Endothelial cell of hepatic sinusoid (primary cell): ENCODE data around the gene SIK3.

Experiments
- in situ Hi-C: cut with HindIII; loops from 2 replicates; pipeline ENCODE4 v1.10.0; 2017; ENCODE audit warnings: low sequenced_read_pairs

SIK3 gene

DNA sequence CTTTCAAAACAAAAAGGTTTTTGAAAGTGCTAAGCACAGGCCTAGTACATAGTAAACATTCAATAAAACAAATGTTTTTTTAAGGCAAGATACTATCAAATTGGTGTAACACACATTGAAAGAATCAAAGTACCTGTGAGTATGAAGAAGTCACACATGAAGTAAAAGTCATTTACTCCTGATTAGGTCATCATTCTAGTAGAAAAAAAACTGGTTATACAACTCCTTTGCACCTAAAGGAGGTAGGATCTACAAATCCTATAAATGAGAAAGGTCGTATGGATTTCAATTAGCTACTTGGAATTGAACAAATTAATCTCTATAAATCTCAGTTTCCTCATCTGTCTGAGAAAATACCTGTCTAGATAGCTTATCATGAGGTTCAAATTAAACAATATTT, 80.8 kb downstream of the SIK3 start:
- in situ Hi-C loops = no loop called here

GRCh38 chr11:117016747-117017146, 81.5 kb downstream of the SIK3 start:
- in situ Hi-C loops = no loop called here

DNA sequence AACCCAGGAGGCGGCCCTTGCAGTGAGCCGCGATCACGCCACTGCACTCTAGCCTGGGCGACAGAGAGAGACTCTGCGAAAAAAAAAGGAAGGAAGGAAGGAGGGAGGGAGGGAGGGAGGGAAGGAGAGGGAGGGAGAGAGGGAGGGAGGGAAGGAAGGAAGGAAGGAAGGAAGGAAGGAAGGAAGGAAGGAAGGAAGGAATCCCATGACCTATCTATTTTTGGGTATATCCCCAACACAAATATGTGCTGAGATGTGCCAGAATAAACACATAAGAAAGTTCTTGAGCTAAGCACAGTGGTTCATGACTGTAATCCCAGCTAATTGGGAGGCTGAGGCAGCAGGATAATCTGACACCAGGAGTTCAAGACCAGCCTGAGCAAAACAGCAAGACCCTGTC, 82.0 kb downstream of the SIK3 start:
- in situ Hi-C loops = no loop called here

GRCh38 chr11:117011541-117011898, 86.7 kb downstream of the SIK3 start:
- in situ Hi-C loops = no loop called here

- in situ Hi-C loops = no loop called here
Observed at GRCh38 chr11:117010808-117011540, 87.3 kb downstream of the SIK3 start.

GRCh38 chr11:117009905-117010605, 88.2 kb downstream of the SIK3 start:
- in situ Hi-C loops = no loop called here

- in situ Hi-C loops = no loop called here
Observed at GRCh38 chr11:117005758-117006157, 92.5 kb downstream of the SIK3 start.

- in situ Hi-C loops = loop anchor here (5.0 kb wide), 2 partner anchors 45 to 85 kb away; no protein-coding TSS in a partner anchor
Observed at GRCh38 chr11:117002639-117003299, 95.5 kb downstream of the SIK3 start.

GRCh38 chr11:117000014-117000737, 98.1 kb downstream of the SIK3 start:
- in situ Hi-C loops = loop anchor here (5.0 kb wide), 2 partner anchors 43 to 83 kb away; no protein-coding TSS in a partner anchor

GRCh38 chr11:116997071-116997470, 101.2 kb downstream of the SIK3 start:
- in situ Hi-C loops = no loop called here

DNA sequence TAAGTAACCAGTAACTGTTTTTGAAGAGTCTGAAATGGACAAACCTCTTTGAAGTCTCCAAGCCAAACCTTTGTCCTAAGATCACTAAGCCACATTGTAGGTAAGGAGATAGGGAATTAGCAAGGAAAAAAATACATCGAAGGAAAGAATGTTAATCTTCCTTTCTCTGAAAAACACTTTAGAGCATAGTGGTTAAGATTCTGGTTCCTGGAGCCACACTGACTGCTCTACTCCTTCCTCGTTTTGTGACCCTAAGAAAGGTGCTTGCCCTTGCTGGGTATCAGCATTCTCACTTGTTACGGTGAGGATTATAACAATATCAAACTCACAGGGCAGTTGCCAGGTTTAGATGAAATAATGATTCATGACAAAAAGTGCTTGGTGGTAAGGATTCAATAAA, 104.0 kb downstream of the SIK3 start:
- in situ Hi-C loops = no loop called here

GRCh38 chr11:116993599-116993998, 104.6 kb downstream of the SIK3 start:
- in situ Hi-C loops = no loop called here

DNA sequence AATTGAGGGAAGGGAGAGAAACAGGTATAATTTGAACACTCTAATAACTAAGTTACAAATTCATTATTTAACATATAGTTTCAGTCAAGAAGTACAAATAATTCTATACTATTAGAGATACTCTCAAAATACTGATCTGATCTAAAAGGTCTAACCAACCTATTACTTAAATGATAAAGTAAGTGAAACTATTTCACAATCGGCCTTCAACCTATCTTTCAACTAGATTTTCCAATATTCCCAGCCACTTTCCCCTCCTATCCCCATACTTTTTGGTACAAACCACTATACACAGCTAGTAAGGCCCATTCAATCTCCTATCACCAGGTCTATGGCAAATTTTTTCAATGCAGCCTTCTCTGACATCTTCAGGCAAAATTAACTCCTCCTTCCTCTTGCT, 106.7 kb downstream of the SIK3 start:
- in situ Hi-C loops = no loop called here

DNA sequence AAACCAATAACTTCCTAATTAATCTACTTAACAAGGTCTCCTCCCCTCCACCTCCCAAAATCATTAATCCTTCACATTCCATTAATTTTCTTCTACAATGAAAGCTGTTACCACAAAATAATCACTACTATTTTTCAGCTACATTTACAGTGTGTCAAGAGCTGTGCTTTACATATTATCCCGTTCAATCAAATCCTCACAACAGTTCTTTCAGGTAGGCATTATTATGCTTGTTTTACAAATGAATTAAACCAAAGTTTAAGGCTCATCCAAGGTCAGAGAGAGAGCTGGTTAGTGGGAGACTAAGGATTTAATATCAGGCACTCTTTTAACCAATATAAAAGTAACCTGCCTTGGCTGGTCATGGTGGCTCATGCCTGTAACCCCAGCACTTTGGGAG, 107.4 kb downstream of the SIK3 start:
- in situ Hi-C loops = no loop called here

DNA sequence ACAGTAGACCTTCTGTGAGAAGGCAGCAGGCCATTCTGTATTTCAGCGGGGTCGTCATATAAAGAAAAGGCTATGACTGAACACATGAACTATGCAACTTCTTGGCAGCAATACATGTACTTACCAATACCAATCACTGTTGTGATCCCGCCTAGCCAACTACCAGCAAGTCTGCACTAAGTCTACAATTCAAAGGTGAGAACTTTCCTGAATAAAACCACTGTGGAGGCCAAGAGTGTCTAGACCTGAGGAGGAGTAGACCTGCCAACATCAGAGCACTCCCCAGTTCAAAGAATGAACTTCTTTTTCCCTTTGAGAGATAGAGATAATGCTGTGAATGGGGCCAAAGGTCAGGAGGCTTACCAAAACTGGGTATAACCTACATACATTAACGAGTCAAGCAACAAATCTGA, 108.2 kb downstream of the SIK3 start:
- in situ Hi-C loops = no loop called here

- in situ Hi-C loops = loop anchor here (5.0 kb wide), 1 partner anchor 48 kb away; no protein-coding TSS in a partner anchor
Observed at GRCh38 chr11:116989184-116989583, 109.0 kb downstream of the SIK3 start.

DNA sequence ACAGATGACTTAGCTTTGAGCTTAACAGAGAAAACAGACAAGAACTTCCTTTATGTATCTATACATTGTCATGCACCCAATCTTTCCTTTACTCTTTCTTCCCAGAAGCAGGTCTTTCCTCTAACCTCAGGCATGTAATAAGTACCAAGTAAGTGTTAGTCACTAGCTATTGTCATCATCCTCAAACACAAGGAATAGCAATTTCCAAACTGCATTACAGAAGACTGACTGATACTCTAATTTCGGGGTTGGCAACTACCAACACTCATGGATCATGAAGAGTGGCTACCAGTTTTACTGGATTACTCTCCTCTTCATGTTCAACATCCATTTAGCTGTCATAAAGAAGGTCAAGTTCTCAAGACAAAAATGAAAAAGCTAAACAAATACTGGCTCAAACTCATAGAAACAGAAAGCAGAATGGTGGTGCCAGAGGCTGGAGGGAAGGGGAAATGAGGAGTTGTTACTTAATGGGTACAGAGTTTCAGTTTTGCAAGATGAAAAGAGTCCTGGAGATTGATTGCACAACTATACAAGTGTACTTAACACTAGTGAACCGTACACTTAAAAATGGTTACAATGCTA, 111.6 kb downstream of the SIK3 start:
- in situ Hi-C loops = loop anchor here (5.0 kb wide), 1 partner anchor 51 kb away; no protein-coding TSS in a partner anchor

GRCh38 chr11:116984589-116984988, 113.6 kb downstream of the SIK3 start:
- in situ Hi-C loops = no loop called here

- in situ Hi-C loops = no loop called here
Observed at GRCh38 chr11:116984186-116984585, 114.0 kb downstream of the SIK3 start.

GRCh38 chr11:116981266-116981885, 116.9 kb downstream of the SIK3 start:
- in situ Hi-C loops = no loop called here
